Measurements from ENCODE around the gene CTDSP2. TPM values are rescaled to one million over a fixed set of nuclear protein-coding genes. Genes with fewer than 3 reads are reported as not detected.
"Not testable (repeated sequence)": the region's sequence is repeated elsewhere in the genome, so short reads cannot be mapped to it uniquely, and the experiment has no call there.

The CTDSP2 gene
- total RNA-seq, 4 donors from 2014 or later: 106 to 179 (median 150) TPM

DNA sequence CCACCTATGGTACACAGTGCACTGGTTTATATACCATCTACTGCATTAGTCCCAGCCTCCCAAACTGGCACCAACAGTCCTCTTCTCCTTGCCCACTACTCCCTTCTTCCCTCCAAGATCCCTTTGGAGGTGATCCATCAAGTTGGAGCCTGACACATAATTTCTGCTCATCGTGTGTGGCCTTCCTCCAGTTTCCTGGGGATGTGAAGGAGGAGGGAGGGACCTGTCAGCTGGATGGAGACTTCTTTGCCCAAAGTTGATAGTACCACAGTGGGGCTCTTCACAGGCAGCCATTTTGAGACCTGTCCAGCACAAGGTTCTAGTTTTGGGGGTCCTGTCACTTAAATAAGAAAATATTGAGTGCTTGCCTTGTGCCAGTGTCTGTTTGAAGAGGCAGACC lies 17.1 kb upstream of the CTDSP2 start:
- TF ChIP-seq, protein P1, sequence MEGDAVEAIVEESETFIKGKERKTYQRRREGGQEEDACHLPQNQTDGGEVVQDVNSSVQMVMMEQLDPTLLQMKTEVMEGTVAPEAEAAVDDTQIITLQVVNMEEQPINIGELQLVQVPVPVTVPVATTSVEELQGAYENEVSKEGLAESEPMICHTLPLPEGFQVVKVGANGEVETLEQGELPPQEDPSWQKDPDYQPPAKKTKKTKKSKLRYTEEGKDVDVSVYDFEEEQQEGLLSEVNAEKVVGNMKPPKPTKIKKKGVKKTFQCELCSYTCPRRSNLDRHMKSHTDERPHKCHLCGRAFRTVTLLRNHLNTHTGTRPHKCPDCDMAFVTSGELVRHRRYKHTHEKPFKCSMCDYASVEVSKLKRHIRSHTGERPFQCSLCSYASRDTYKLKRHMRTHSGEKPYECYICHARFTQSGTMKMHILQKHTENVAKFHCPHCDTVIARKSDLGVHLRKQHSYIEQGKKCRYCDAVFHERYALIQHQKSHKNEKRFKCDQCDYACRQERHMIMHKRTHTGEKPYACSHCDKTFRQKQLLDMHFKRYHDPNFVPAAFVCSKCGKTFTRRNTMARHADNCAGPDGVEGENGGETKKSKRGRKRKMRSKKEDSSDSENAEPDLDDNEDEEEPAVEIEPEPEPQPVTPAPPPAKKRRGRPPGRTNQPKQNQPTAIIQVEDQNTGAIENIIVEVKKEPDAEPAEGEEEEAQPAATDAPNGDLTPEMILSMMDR (IDR thresholded peaks at IDR 0.05): no peak
- no peak for DNase-seq (ENCODE audit: low spot score)
- ATAC-seq (ENCODE audit: low FRiP score): no peak

DNA sequence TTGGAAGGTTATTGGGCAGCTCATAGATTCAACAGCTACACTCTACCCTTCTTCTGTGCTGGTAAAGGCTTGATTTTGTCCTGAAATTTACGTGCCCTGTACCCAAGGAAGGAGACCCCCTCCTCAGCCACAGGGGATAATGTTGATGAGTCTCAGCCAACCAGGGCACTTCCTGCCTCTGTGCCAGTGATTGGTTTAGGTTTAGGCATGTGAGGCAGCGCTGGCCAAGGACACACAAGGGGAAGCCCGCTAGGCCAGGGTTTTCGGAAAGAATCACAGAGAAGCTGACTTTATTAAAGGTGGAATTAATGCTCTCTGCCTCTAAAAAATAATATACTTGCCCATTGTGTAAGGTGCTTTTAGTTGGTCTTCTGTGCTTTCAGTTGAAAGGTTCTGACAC lies 15.4 kb upstream of the CTDSP2 start:
- DNase-seq (ENCODE audit: low spot score) (no peak), ATAC-seq (ENCODE audit: low FRiP score) (no peak)

DNA sequence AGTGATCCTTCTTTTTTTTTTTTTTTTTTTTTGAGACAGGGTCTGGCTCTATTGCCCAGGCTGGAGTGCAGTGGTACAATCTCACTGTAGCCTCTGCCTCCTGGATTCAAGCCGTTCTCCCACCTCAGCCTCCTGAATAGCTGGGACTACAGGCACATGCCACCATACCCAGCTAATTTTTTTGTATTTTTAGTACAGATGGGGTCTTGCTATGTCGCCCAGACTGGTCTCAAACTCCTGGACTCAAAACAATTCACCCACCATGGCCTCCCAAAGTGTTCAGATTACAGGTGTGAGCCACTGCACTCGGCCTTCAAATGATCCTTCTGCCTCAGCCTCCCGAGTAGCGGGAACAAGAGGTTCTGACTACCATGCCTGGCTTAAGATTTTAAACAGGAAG lies 14.4 kb upstream of the CTDSP2 start:
- DNase-seq (ENCODE audit: low spot score); ATAC-seq (ENCODE audit: low FRiP score): not testable (repeated sequence)

More for the DNA sequence above, 15.4 kb upstream of the CTDSP2 start:
- TF ChIP-seq, protein P1 (IDR thresholded peaks at IDR 0.05): no peak

DNA sequence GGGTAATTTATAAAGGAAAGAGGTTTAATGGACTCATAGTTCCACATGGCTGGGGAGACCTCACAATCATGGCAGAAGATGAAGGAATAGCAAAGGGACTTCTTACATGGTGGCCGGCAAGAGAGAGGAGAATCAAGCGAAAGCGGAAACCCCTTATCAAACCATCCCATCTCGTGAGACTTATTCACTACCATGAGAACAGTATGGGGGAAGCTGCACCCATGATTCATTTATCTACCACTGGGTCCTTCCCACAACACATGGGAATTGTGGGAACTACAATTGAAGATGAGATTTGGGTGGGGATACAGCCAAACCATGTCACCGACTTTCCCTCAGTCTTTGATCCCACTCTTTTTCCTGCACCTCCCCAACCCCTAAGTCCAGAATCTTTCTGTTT lies 12.6 kb upstream of the CTDSP2 start:
- TF ChIP-seq, protein P1 (IDR thresholded peaks at IDR 0.05): no peak
- no peak for DNase-seq (ENCODE audit: low spot score)
- no peak for ATAC-seq (ENCODE audit: low FRiP score)

DNA sequence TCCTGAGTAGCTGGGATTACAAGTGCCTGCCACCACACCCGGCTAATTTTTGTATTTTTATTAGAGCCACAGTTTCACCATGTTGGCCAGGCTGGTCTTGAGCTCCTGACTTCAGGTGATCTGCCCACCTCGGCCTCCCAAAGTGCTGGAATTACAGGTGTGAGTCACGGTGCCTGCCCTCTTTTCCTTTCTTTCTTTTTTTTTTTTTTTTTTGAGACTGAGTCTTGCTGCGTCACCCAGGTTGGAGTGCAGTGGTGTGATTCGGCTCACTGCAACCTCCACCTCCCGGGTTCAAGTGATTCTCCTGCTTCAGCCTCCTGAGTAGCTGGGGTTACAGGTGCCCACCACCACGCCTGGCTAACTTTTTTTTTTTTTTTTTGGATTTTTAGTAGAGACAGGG lies 11.6 kb upstream of the CTDSP2 start:
- DNase-seq (ENCODE audit: low spot score); ATAC-seq (ENCODE audit: low FRiP score): not testable (repeated sequence)

DNA sequence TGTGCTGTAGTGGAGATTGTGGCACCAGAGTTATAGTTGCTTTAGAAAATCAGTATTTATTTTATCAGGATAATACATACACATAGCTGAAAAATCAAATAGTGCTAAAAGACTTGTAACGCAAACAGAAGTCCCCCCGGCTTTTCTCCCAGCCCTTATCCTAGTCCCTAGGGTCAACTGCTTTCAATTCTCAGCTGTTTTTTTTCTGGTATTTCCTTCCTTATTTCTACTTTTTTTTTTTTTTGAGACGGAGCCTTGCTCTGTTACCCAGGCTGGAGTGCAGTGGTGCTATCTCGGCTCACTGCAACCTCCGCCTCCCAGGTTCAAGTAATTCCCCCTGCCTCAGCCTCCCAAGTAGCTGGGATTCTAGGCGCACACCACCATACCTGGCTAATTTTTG lies 8.4 kb upstream of the CTDSP2 start:
- DNase-seq (ENCODE audit: low spot score): no peak
- no peak for ATAC-seq (ENCODE audit: low FRiP score)
- TF ChIP-seq, protein P1 (IDR thresholded peaks at IDR 0.05): no peak

DNA sequence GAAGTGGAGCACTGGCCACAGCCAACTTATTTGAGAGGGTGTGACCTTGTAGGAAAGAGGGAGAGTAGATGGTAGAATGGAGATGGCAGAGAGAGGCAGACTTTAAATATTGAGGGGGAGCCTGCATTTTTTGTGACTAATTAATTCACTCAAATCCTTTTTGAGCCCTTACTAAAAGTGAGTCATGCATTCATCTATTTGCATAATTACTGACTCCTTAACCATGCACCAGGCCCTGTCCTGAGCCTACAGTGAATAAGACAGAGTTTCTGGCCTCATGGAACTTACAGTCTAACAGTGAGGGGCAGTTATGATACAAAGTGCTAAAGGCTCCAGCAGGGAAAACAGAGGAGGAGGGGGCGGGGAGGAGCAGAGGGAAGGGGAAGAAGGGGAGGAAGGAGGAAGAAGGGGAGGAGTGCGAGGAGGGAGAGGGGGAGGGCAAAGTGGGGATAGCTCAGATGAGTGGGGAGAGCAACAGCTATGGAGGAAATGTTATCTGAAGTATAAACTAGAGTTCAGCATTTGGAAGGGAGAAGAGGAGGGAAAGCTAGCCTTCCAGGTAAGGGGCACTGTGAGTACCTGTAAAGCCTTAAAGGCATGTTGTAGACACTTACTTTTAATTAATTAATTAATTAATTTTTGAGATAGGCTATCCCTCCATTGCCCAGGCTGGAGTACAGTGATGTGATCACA lies 7.5 kb upstream of the CTDSP2 start:
- TF ChIP-seq, protein P1 (IDR thresholded peaks at IDR 0.05): no peak
- ATAC-seq (ENCODE audit: low FRiP score): no peak
- no peak for DNase-seq (ENCODE audit: low spot score)

DNA sequence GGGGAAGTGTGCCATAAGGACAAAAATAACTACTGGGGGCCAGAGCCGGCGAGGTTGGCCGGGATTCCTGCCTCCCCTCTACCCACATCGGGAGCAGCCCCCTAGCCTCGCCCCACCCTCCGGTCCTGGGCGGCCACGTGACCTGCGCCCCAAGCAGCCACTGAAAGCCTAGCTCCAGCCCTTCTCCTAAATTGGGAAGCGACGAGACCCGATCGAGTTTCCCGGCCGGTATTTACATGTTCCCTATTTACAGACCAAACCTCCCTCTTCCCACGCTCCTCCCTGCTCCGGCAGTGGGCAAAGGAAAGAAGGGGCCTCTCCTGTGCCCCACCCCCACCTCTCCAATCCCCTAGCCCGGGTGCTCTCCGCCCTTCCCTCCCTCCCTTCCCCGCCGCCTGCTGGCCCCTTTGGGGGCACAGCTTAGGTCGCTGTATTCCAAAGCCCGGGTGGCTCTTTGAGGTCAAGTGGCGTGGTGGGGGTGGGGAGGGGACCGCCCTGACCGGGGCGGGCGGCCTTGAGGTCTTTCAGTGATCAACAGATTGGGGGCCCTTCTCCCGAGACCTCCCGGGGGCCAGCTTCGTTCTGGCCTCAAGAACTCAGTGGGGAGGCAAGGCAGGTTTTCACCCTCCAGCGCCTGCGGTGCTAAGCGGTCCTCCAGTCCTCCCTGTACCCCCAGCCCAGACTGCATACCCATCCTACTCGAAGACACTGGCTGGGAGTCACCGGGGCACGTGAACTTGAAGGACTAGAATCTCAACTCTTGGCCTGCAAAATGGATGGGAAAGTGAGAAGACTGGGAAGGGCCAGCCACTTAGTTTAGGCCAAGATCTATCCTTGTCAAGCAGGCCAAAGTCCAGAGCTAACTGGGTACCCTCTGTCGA lies 6.3 kb upstream of the CTDSP2 start:
- peak; percentile 47 for ATAC-seq (ENCODE audit: low FRiP score)
- DNase-seq (ENCODE audit: low spot score): no peak
- TF ChIP-seq, protein P1 (IDR thresholded peaks at IDR 0.05): no peak
